ENCODE data around the gene ADGRE3.

The ADGRE3 gene

DNA sequence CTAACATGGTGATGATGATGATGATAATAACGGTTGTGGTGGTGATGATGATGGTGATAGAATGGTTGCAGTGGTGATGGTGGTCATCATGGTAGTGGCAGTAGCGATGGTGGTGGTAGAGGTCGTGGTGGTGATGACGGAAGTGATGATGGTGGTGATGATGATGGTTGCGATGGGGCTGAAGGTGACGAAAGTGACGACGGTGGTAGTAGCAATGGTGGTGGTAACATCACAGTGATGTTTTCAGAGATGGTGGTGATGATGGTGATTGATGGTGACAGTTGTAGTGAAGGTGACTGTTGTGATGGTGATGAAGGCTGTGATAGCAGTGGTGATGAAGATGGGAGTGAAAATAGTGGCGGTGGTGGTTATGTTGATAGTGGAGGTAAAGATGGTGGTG is 3.6 kb upstream of the ADGRE3 start:
- intact Hi-C loops (cut with DNase I; ENCODE audit: low total_unique reads): no loop called here
- no peaks in the 10 kb centered on the region for H3K4me1 ChIP-seq
- H3K27ac ChIP-seq: no peak overlapping the region
- H3K36me3 ChIP-seq: no peaks in the 10 kb centered on the region
- no peak for DNase-seq
- TF ChIP-seq, protein P1, sequence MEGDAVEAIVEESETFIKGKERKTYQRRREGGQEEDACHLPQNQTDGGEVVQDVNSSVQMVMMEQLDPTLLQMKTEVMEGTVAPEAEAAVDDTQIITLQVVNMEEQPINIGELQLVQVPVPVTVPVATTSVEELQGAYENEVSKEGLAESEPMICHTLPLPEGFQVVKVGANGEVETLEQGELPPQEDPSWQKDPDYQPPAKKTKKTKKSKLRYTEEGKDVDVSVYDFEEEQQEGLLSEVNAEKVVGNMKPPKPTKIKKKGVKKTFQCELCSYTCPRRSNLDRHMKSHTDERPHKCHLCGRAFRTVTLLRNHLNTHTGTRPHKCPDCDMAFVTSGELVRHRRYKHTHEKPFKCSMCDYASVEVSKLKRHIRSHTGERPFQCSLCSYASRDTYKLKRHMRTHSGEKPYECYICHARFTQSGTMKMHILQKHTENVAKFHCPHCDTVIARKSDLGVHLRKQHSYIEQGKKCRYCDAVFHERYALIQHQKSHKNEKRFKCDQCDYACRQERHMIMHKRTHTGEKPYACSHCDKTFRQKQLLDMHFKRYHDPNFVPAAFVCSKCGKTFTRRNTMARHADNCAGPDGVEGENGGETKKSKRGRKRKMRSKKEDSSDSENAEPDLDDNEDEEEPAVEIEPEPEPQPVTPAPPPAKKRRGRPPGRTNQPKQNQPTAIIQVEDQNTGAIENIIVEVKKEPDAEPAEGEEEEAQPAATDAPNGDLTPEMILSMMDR (IDR thresholded peaks at IDR 0.05): no peak
- H3K4me3 ChIP-seq: no peak overlapping the region
- H3K9me3 ChIP-seq: no peaks in the 10 kb centered on the region
- peaks cover 0 to 13% of the 10 kb centered on the region in 2 donors for H3K27me3 ChIP-seq

- H3K4me3 ChIP-seq: no peak overlapping the region
- no peak overlapping the region for H3K27ac ChIP-seq
- peaks cover 0 to 11% of the 10 kb centered on the region in 2 donors for H3K27me3 ChIP-seq
- DNase-seq: no peak
- intact Hi-C loops (cut with DNase I; ENCODE audit: low total_unique reads): no loop called here
- TF ChIP-seq, protein P1 (IDR thresholded peaks at IDR 0.05): no peak
- H3K36me3 ChIP-seq: no peaks in the 10 kb centered on the region
- H3K9me3 ChIP-seq: no peaks in the 10 kb centered on the region
- no peaks in the 10 kb centered on the region for H3K4me1 ChIP-seq
Observed at GRCh38 chr19:14677464-14677863, 2.8 kb upstream of the ADGRE3 start.

GRCh38 chr19:14676762-14677161 is 2.1 kb upstream of the ADGRE3 start:
- H3K27me3 ChIP-seq: peaks cover 0 to 10% of the 10 kb centered on the region in 2 donors
- no peaks in the 10 kb centered on the region for H3K36me3 ChIP-seq
- no peaks in the 10 kb centered on the region for H3K4me1 ChIP-seq
- intact Hi-C loops (cut with DNase I; ENCODE audit: low total_unique reads): no loop called here
- H3K9me3 ChIP-seq: no peaks in the 10 kb centered on the region
- H3K4me3 ChIP-seq: no peak overlapping the region
- no peak for DNase-seq
- H3K27ac ChIP-seq: no peak overlapping the region
- TF ChIP-seq, protein P1 (IDR thresholded peaks at IDR 0.05): no peak

DNA sequence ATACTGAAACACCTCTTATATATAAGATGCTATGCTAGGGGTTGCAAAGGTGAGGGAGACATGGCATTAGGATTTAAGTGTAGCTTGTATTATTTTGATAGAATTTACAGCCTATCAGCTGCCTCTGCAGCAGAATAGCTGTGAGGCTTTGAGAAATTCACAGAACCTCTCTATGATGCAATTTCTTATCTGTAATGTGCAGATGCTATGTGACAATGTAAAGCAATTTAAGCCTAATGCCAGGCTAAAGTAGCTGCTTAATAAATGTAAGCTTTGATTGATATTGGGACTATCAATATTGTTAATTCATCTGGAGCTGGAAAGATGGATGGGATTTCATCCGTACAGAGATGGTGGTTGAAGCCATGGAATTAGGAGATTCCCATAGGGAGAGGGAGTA is 1.6 kb downstream of the ADGRE3 start:
- Histone ChIP-seq H3K27ac (no peak overlapping the region), H3K9me3 (peaks cover 0 to 13% (median 10%) of the 10 kb centered on the region in 3 donors), H3K4me1 (no peaks in the 10 kb centered on the region), H3K36me3 (no peaks in the 10 kb centered on the region), H3K27me3 (peaks cover 0 to 13% of the 10 kb centered on the region in 2 donors), H3K4me3 (no peak overlapping the region)
- DNase-seq: no peak
- TF ChIP-seq, protein P1 (IDR thresholded peaks at IDR 0.05): no peak
- intact Hi-C loops (cut with DNase I; ENCODE audit: low total_unique reads): no loop called here

- Histone ChIP-seq H3K4me3 (no peak overlapping the region), H3K27ac (no peak overlapping the region), H3K36me3 (no peaks in the 10 kb centered on the region), H3K9me3 (peaks cover 0 to 13% (median 10%) of the 10 kb centered on the region in 3 donors), H3K27me3 (peaks cover 0 to 13% of the 10 kb centered on the region in 2 donors), H3K4me1 (no peaks in the 10 kb centered on the region)
- TF ChIP-seq, protein P1 (IDR thresholded peaks at IDR 0.05): no peak
- no peak for DNase-seq
- intact Hi-C loops (cut with DNase I; ENCODE audit: low total_unique reads): no loop called here
Observed at GRCh38 chr19:14672188-14672872, 2.3 kb downstream of the ADGRE3 start.
